ENCODE data around the gene NUDT14. TPM values are rescaled to one million over a fixed set of nuclear protein-coding genes. Genes with fewer than 3 reads are reported as not detected.
A peak's percentile ranks its signal among the peaks of the same experiment; 100 is the strongest.

Gene NUDT14
- total RNA-seq, 1 experiment from 2014 or later, result 15.8 TPM

DNA sequence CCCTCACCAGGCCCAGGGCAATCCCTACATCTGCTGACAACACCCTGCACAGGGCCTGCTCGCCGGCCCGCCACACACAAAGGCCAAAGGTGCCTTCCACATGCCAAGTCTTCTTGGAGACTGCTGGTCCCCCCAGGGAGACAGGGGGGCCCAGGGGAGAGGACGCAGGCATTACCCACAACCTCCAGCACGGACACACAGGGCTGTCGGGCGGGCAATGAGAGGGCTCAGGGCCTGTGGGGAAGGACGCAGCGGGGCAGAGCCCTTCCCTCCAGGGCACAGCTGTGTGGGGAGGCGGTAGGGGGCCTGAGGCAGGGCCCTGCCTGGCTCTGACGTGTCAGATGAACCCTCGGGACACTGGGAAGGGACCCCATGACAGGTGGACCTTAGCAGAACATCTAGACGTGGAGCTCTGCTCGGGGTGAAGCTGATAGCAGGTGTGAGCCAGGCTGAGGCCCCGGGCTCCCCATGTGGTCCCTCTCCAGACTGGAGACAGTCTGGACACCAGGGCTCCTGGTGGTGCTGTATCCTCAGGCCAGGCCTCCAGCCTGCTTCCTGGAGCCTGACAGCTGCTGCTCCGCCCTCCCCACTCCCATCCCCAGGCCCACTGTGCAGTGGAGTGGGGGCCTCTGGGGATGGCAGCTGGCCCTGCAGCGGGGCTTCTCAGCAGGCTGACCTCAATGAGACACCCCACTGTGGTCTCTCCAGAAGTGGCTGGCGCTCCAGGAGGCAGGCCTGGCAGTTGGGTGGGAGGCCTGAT lies 31.6 kb upstream of the NUDT14 start:
- DNase-seq (ENCODE audit: low read depth), result no peak

GRCh38 chr14:105211758-105212089 lies 30.6 kb upstream of the NUDT14 start:
- DNase-seq (ENCODE audit: low read depth), result no peak

DNA sequence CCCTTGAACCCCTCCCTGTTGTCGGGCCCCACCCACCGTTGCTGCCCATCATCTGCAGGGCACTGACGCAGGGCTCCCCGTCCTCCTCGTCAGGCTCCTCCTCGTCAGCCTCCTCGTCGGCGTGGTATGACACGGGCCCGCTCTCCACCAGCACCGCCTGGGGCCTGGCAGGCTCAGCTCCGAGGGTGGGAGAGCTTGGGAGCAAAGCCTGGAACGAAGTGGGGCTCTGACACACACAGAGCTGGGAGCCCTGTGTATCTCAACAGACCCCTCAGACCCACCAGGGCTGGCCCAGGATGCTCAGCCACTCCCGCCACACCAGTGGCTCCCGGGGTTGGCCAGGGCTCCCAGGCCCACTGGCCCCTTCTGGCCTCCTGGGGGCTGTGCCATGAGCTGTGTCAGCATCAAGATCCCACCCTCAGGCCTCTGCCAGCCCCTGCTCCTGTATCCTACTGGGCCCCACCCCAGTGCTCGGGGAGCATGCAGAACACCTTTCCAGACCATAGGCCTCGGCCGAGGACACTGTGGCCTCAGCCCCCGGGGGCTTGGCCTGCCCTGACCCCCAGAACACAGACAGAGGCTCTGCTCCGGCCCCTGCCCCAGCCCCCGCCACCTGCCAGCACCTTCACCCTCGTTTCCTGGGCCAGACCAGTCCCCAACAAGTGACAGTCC lies 30.1 kb upstream of the NUDT14 start:
- DNase-seq (ENCODE audit: low read depth), result no peak

DNA sequence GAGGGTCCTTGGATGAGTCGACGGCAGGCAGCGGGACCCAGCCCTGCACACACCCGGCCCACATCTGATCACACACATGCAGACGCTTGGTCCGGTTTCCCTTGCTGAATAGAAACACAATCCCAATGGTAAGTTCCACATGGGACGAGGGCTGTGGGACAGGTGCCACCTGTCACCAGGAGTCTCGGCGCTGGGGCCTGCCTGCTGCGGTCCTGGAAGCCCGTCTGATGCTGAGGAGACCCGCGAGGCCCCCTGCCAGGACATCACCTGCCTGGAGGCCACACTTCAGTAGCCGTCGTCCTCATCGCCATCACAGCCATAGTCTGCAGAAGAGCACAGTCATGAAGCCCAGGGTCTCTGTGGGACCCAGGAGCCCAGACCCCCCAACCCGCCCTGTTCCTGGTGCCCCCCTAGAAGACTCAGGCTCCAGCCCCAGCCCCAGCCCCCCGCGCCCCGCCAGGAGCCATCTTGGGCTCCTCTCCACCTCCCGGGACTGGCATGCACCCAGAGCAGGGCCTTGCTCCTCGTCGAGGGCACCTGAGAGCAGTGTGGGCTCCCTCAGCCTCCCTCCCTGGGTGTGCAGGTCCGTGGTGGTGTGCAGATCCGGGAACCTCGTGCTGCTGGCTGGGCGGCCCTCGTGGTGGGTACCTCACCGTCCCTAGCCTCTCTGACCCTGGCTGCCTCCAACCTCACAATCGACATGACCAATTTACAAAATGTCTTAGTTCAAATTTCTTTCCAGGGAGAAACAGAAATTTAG lies 29.3 kb upstream of the NUDT14 start:
- no peak for DNase-seq (ENCODE audit: low read depth)

GRCh38 chr14:105209646-105210045 lies 28.5 kb upstream of the NUDT14 start:
- DNase-seq (ENCODE audit: low read depth), result no peak

GRCh38 chr14:105209091-105209490 lies 28.0 kb upstream of the NUDT14 start:
- no peak for DNase-seq (ENCODE audit: low read depth)

DNA sequence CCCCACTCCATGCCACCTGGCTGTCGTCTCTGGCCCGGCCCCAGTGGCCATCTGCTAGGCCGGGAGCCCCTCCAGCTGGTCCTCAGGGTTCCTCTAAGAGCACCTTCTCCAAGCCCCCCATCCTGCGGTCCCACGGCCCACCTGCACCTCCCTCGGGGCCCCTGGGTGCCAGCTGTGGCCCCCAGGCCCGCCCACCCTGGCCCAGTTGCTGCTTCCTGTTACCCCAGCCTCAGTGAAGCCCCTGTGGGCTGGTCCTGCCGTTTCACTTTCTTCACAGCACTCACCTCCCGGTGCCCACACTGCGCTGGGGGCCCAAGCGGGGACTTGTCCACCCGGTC lies 27.6 kb upstream of the NUDT14 start:
- no peak for DNase-seq (ENCODE audit: low read depth)

DNA sequence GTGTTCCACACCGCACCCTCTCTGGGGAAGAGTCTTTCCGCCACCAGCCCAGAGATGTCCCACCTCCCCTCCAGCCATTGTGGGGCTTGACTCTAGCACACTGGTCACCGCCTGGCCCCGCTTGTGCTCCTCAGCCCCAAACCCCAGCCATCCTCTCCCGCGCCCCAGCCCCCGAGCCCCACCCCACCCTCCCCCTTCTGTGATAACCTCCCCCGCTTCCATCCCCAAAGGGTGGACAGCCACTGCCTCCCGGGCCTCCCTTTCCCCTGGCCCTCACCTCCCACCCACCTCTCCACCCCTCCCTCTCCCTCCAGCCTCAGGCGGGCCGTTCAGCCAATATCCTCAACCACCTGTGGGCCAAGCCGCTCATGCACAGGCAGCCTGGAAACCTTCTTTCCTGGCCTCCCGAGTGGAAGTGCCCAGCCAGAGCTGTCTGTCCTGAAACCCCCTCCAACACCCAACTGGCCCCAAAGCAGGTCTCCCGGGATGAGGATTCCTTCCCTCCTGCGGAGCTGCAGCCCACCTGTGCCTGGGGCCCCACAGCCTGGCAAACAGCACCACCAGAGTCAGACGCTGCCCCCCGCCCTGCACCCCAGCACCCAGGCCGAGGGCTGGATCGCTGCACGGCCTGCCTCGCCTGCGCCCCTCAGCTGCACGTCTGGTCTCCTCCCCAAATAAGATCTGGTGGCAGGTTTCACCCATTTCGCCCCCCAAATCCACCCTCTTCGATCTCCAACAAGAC lies 27.1 kb upstream of the NUDT14 start:
- no peak for DNase-seq (ENCODE audit: low read depth)

GRCh38 chr14:105207460-105207901 lies 26.4 kb upstream of the NUDT14 start:
- no peak for DNase-seq (ENCODE audit: low read depth)

DNA sequence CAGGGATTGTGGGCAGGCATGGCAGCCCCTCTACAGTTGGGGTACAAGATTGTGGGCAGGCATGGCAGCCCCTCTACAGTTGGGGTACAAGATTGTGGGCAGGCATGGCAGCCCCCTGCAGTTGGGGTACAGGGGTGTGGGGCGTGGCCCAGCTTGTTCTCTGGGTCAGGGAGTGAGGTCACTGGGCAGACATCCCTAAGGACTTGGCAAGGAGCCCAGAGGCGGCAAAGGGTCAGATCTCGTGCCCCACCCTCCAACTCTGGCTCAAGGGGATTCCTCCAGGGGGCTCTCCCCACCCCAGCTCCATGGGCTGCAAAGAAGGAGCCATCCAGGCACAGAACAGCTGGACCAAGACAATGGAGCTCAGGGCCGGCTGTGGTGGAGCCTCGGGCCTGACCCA lies 25.8 kb upstream of the NUDT14 start:
- no peak for DNase-seq (ENCODE audit: low read depth)

GRCh38 chr14:105205673-105206208 lies 24.6 kb upstream of the NUDT14 start:
- DNase-seq (ENCODE audit: low read depth), result peak; percentile 28

GRCh38 chr14:105204931-105205672 lies 24.0 kb upstream of the NUDT14 start:
- DNase-seq (ENCODE audit: low read depth), result no peak

DNA sequence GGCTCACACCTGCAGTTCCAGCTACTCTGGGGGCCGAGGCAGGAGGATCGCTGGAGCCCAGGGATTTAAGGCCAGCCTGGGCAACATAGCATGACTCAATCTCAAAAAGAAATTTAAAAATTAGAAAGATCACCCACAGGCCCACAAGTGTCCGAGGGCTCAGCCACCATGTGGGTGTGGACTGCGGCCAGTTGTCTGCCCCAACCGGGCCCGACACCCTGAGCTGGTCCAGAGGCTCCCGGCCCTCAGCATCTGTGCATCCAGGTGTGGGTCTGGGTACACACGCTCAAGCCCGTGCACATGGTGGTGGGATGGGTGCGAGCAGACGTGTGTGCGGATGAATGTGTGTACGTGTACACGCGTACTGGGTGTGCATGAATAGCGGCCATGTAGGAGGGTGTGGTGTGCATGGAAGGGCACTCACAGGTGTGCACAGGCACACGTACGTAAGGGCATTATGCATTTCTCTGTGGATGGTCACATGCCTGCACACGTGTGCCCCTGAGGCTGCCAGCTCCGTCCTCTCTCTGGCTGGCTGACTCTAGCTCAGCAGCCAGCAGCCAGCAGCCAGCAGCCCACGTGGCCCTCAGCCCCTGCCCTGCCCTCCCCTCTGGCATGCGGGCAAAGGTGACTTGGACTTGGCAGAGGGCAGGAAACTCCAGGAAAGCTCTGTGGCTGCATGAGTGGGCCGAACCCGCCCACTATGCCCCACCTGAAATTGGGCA lies 23.3 kb upstream of the NUDT14 start:
- DNase-seq (ENCODE audit: low read depth), result peak; percentile 54

DNA sequence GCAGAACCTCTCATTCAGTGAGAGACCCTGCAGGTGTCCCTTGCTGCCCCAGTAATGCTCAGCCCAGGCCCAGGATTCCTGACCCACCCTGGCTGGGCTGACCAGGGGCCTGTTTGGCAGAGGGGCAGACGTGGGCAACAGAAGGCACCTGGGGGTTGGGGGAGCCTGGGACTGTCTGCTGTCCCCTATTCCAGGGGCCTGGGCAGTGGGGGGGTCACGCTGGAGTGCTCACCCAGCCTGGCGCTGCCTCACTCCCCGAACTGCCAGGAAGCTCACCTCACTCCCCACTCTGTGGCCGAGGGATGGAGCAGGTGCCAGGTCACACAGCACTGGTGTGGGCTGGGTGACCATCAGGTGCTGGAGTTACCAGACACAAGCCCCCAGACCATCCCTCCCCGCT lies 22.6 kb upstream of the NUDT14 start:
- DNase-seq (ENCODE audit: low read depth), result no peak

DNA sequence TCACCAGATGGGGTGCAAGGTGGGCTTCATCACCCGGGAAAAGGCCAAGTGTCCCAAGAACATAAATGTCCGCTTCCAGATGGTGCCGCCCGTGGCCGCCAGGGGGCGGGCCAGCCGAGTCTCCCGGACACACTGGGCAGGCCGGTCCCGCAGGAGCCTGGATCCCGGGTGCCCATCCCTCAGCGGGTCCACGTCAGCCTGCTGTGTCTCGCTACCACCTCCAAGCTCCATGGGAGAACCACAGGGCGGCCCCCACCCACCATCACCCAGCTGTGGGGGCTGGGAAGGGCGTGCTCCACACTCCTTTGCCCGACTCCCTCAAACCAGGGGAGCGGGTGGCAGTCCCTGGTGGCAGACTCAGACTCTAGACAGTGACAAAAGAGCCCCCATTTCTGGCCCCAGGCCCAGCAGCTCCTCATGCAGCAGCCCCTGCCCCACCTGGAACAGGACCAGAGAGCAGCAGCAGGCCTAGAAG lies 22.0 kb upstream of the NUDT14 start:
- peak; percentile 48 for DNase-seq (ENCODE audit: low read depth)

DNA sequence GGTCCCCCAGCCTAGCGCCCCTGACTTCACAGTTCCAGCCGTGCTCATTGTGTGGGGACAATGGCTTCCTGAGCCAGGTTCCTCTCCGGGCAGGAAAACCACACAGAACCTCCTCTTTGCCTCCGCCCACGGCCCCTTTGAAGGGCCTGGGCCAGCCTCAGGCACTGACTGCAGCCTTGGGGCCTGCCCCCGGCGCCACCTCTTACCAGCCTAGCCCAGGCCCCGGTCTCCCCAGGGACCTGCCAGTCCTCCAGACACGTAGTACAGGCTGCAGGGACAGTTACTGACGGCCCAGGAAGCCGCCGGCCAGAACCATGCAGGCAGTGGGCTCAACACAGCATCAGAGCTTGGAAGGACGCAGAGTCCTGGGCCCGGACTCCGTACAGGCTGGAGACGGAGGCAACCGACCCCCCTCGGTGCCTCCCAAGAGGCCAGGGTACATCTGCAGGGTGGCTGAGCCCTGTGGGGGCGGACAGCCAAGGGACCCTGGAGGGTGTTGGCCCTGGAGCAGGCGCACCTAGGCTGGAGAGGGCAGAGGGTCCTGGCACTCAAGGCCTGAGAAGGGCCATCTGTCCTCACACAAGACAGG lies 20.9 kb upstream of the NUDT14 start:
- DNase-seq (ENCODE audit: low read depth), result no peak

DNA sequence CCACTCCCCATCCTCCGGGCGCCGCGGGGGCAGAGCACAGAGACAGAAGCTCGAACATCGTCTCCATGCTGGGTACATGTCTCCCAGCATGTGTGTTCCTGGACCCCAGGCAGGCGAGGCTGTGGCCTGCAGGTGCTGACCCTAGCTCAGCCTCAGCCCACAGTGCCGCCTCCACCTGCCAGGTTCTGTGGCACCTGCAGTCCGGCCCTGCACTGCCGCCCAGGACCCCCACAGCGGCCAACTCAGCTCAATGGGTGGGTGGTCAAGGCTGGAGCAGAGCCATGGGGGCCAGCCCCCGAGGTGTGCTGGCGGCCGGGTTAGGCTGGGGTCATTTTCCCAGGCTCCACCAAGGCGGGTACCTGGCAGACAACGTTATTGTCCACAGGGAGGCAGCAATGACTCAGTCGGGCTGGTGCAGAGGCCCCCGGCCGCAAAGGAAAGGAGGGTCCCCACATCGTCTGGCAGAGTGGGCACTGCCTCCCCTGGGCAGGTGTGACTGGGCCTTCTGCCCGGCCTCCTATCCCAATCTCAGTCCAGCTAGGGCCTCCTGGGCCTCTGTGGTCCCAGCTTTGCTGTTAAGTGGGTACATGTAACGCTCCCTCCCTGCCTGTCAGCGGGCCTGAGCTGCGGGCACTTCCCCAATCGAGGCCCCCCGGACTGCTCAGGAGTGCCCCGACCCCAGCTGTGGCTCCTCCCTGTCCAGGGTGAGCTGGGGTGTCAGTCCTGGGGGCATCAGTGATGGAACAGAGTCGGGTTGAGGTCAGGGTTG lies 20.2 kb upstream of the NUDT14 start:
- DNase-seq (ENCODE audit: low read depth), result no peak

- no peak for DNase-seq (ENCODE audit: low read depth)
These were observed 19.5 kb upstream of the NUDT14 start for GRCh38 chr14:105200641-105201040.

DNA sequence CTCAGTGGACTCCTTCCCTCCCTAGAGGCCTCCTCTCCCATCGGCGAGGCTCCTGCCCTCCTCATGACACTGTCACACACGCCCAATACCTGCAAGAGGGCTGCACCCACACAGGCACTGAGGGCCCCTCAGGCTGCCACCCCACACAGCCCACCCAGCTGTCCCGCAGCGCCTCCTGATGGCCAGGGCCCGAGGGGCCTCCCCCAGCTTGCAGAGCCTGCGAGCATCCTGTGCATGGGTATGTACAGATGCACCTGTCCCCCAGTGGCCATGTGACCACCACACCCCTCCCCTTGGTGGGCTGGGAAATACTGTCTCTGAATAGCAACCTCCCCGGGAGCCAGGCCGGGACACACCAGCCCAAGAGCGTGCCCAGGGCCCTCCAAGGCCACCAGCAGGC lies 19.0 kb upstream of the NUDT14 start:
- DNase-seq (ENCODE audit: low read depth), result no peak
